K562 (cell line): Measurements from ENCODE around the gene CARD9. TPM values are rescaled to one million over a fixed set of nuclear protein-coding genes. Genes with fewer than 3 reads are reported as not detected.
A peak's percentile ranks its signal among the peaks of the same experiment; 100 is the strongest.

Source experiments
- ATAC-seq: fragments of 200-7000 bp; cut with Tn5 transposase; 3 replicates; pipeline ENCODE4 v1.9.1; 2020; ENCODE audit warnings: moderate library complexity
- BruUV-seq: library from RNA; stranded (reverse); fragments of 400-500 nt; replicated peaks from 2 replicates; lab custom pipeline; 2021; lab: Mats Ljungman, UMichigan
- CTCF ChIA-PET: fragments of 300-600 bp; formaldehyde crosslinking; extraction: SDS; loops from one replicate; lab custom pipeline; 2021; ENCODE audit warnings: low intra/inter-chr PET ratio; lab: Yijun Ruan, JAX
- POLR2A ChIA-PET: fragments of 300-600, 350-650 bp; sonication (Branson Sonifier 250); formaldehyde crosslinking; extraction: SDS; loops from one replicate; lab custom pipeline; 2021; ENCODE audit warnings: antibody characterized with exemption, inconsistent platforms; lab: Yijun Ruan, JAX
- DNase-seq, 4 experiments: peaks; one replicate each; pipeline versions ENCODE4 v3.0.0 to v3.0.0-alpha.2; 2011 to 2018; ENCODE audit warnings: low spot score in 3 of 4, mixed read lengths in 3 of 4; ENCODE audit errors: extremely low read depth in 1 of 4
- FAIRE-seq: peaks from 2 replicates; lab custom pipeline; 2011; peaks lifted over from hg19 to GRCh38; lab: Jason Lieb, UNC
- H2AFZ ChIP-seq: 2 replicates; pipeline ENCODE4 v1.6.0; 2011; ENCODE audit warnings: low read depth, low read length, control low read depth, inconsistent platforms
- H3K27ac ChIP-seq: fragments of 200-600 bp; 3 replicates; pipeline ENCODE4 v1.8.0; 2011; ENCODE audit warnings: low read depth, mild to moderate bottlenecking, control low read depth, inconsistent platforms, low read length, moderate library complexity, mixed read lengths; ENCODE audit errors: extremely low read depth
- H3K27me3 ChIP-seq, 2 experiments: fragments of 300-600 bp in 1 of 2; 2 replicates in 1 of 2; 3 replicates in 1 of 2; pipeline versions ENCODE4 v1.6.0 to v1.8.0; 2011; ENCODE audit warnings: inconsistent platforms in 2 of 2, low read length in 2 of 2, mild to moderate bottlenecking in 1 of 2, mixed read lengths in 1 of 2, moderate library complexity in 1 of 2; ENCODE audit not compliant: control insufficient read depth in 2 of 2, insufficient read depth in 2 of 2
- H3K36me3 ChIP-seq: fragments of 300-600 bp; 3 replicates; pipeline ENCODE4 v1.8.0; 2011; ENCODE audit warnings: mild to moderate bottlenecking, low read length, inconsistent platforms; ENCODE audit not compliant: control insufficient read depth, insufficient read depth
- H3K4me1 ChIP-seq, 2 experiments: fragments of 200-600 bp in 1 of 2; replicated peaks in 1 of 2; 2 replicates in 1 of 2; 3 replicates in 1 of 2; pipeline versions ENCODE4 v1.5.1 to v1.8.0; 2011; ENCODE audit warnings: inconsistent platforms in 2 of 2, low read length in 2 of 2, mild to moderate bottlenecking in 1 of 2, mixed read lengths in 1 of 2, moderate library complexity in 1 of 2; ENCODE audit not compliant: control insufficient read depth in 2 of 2, insufficient read depth in 2 of 2
- H3K4me2 ChIP-seq: 2 replicates; pipeline ENCODE4 v1.6.1; 2011; ENCODE audit warnings: low read length, control low read depth, inconsistent platforms, mixed read lengths; ENCODE audit not compliant: insufficient read depth
- H3K4me3 ChIP-seq: fragments of 200-600 bp; sonication (generic), shearing (Covaris generic); 2 replicates; pipeline ENCODE4 v1.5.1; 2016; ENCODE audit warnings: control low read depth, inconsistent platforms
- H3K79me2 ChIP-seq: fragments of 200-600 bp; 3 replicates; pipeline ENCODE4 v1.8.0; 2011; ENCODE audit warnings: low read length, inconsistent platforms; ENCODE audit not compliant: control insufficient read depth, insufficient read depth
- H3K9ac ChIP-seq, 2 experiments: 2 replicates each; pipeline versions ENCODE4 v1.6.0 to v1.6.1; 2011; ENCODE audit warnings: low read depth in 2 of 2, low read length in 2 of 2, control low read depth in 1 of 2, inconsistent platforms in 1 of 2, mild to moderate bottlenecking in 1 of 2, mixed read lengths in 1 of 2; ENCODE audit not compliant: insufficient read depth in 1 of 2
- H3K9me1 ChIP-seq: one replicate; pipeline ENCODE4 v1.6.0; 2011; ENCODE audit warnings: inconsistent platforms, mild to moderate bottlenecking, low read length, moderate library complexity; ENCODE audit not compliant: control insufficient read depth, insufficient read depth
- H3K9me3 ChIP-seq: replicated peaks from 2 replicates; pipeline ENCODE4 v1.5.1; 2011; ENCODE audit warnings: low read depth, low read length, inconsistent platforms; ENCODE audit not compliant: control insufficient read depth, insufficient read depth
- H4K20me1 ChIP-seq: replicated peaks from 2 replicates; pipeline ENCODE4 v1.6.1; 2011; ENCODE audit warnings: low read length, inconsistent platforms, mixed read lengths; ENCODE audit not compliant: control insufficient read depth, insufficient read depth
- CGGBP1 ChIP-seq: fragments of 250-450 bp; sonication (Bioruptor Pico); IDR thresholded peaks from 2 replicates; pipeline ENCODE4 v1.9.0; 2021; ENCODE audit warnings: mild to moderate bottlenecking
- FIP1L1 ChIP-seq: fragments of 200-400 bp; formaldehyde crosslinking; IDR thresholded peaks from 2 replicates; pipeline ENCODE4 v1.6.1; 2018; ENCODE audit warnings: mild to moderate bottlenecking, low read depth, low read length; ENCODE audit not compliant: poor library complexity, severe bottlenecking
- HMG20B ChIP-seq: fragments of 250-450 bp; sonication (Bioruptor Pico); IDR thresholded peaks from 2 replicates; pipeline ENCODE4 v1.5.0; 2021; ENCODE audit warnings: mild to moderate bottlenecking
- HNRNPK ChIP-seq: fragments of 200-400 bp; formaldehyde crosslinking; IDR thresholded peaks from one replicate; pipeline ENCODE4 v1.6.1; 2018; ENCODE audit warnings: mild to moderate bottlenecking, low read depth, low read length; ENCODE audit not compliant: poor library complexity, severe bottlenecking
- NFIC ChIP-seq: fragments of 450-650 bp; IDR thresholded peaks from 2 replicates; pipeline ENCODE4 v1.6.1; 2017; ENCODE audit warnings: mild to moderate bottlenecking, inconsistent platforms
- POLR2G ChIP-seq: fragments of 200-400 bp; formaldehyde crosslinking; IDR thresholded peaks from 2 replicates; pipeline ENCODE4 v1.6.1; 2017; ENCODE audit warnings: low read depth, mild to moderate bottlenecking, antibody characterized with exemption, low read length, moderate library complexity
- PURB ChIP-seq: sonication (generic); formaldehyde crosslinking; IDR thresholded peaks from 2 replicates; pipeline ENCODE4 v1.9.0; 2021; ENCODE audit warnings: low read depth, mild to moderate bottlenecking, missing genetic modification reagents
- RBFOX2 ChIP-seq: fragments of 200-400 bp; formaldehyde crosslinking; IDR thresholded peaks from 2 replicates; pipeline ENCODE4 v1.6.1; 2017; ENCODE audit warnings: low read depth, mild to moderate bottlenecking, low read length, moderate library complexity
- SP1 ChIP-seq: sonication (generic); formaldehyde crosslinking; IDR thresholded peaks from 2 replicates; pipeline ENCODE4 v1.8.1; 2022; ENCODE audit warnings: mild to moderate bottlenecking, missing genetic modification reagents
- ZBTB33 ChIP-seq: sonication (generic); formaldehyde crosslinking; IDR thresholded peaks from 2 replicates; pipeline ENCODE4 v1.8.1; 2023; ENCODE audit warnings: mild to moderate bottlenecking, missing genetic modification reagents
- WGBS: fragments of 100-300 bp; shearing (Covaris generic); methylation state at CpG from one replicate; pipeline ENCODE4 v1.1.6; 2016; ENCODE audit warnings: low coverage, mixed read lengths; ENCODE audit not compliant: insufficient coverage; ENCODE audit errors: missing lambda C conversion rate; 5-methylcytosine and 5-hydroxymethylcytosine counted together
- in situ Hi-C: fragments of 300-500 bp; cut with MboI; formaldehyde crosslinking; loops from 4 replicates; pipeline ENCODE4 v1.15.0; 2018; ENCODE audit warnings: inconsistent platforms, mixed read lengths
- intact Hi-C: fragments of 100-400 bp; cut with micrococcal nuclease; formaldehyde crosslinking; loops from 2 replicates; pipeline ENCODE4 v1.14.2; 2022
- polyA plus RNA-seq, 8 experiments: library from polyadenylated mRNA; depleted of rRNA in 4 of 8; stranded (reverse) in 5 of 8; unstranded in 3 of 8; fragments of >200 nt; fragmentation: Nextera tagmentation in 2 of 8; fragmentation: Illumina TruSeq in 1 of 8; extraction: Ambion mirVana in 2 of 8; extraction: Trizol in 1 of 8; gene quantifications; 2 replicates each; pipeline versions ENCODE4 v1.2.1 to v1.2.3, GENCODE V29; 2011 to 2014; ENCODE audit warnings: inconsistent platforms in 1 of 8, missing spikeins in 1 of 8
- total RNA-seq, 7 experiments: library from RNA; depleted of rRNA in 6 of 7; stranded (reverse); fragments of >200 nt in 6 of 7; fragmentation: Illumina TruSeq in 2 of 7; extraction: Trizol in 2 of 7; gene quantifications; 2 replicates each; pipeline versions ENCODE4 v1.2.1 to v1.2.3, GENCODE V29; 2011 to 2021; ENCODE audit warnings: low replicate concordance in 1 of 7

Gene CARD9
- total and polyA plus RNA-seq, 9 of the 15 experiments (the other 6 are each of a cell fraction or from before 2014, with no cell fraction given): 1.7 to 53.0 (median 9.7) TPM

GRCh38 chr9:136367296-136368145 lies 5.9 kb downstream of the CARD9 start:
- 86% methylated on average over 27 of the region's 45 CpGs for WGBS
- CTCF ChIA-PET: no interaction called here
- Histone ChIP-seq H3K27me3 (no peaks in the 10 kb centered on the region), H3K4me3 (no peak overlapping the region), H2AFZ (no peak overlapping the region), H3K9me1 (no peaks in the 10 kb centered on the region), H3K79me2 (peaks cover 10% of the 10 kb centered on the region), H3K4me2 (no peak overlapping the region), H3K9me3 (no peaks in the 10 kb centered on the region), H4K20me1 (no peaks in the 10 kb centered on the region), H3K27ac (no peak overlapping the region), H3K9ac (peak overlapping the region in 1 of 2 experiments; percentile 68; a peak in 2 of 4 replicates), H3K4me1 (peaks cover 15 to 89% of the 10 kb centered on the region in 2 experiments), H3K36me3 (peaks cover 63% of the 10 kb centered on the region; the same call in 2 of the 3 replicates)
- no TSS peak for BruUV-seq
- ATAC-seq (no peak), FAIRE-seq (no peak), DNase-seq (no peak)
- in situ Hi-C loops: no loop called here
- POLR2A ChIA-PET: interaction anchor here (0.6 to 1.2 kb wide), 5 partner anchors 9 to 200 kb away, joined by 3 to 8 read pairs (median 3); no protein-coding TSS in a partner anchor
- intact Hi-C loops: no loop called here
- TF ChIP-seq POLR2G (peak; percentile 75), RBFOX2 (peak; percentile 68), NFIC (no peak), PURB (CRISPR knock-in tag) (no peak), ZBTB33 (peak; percentile 87), HMG20B (no peak), SP1 (CRISPR knock-in tag) (no peak), FIP1L1 (peak; percentile 17), HNRNPK (no peak), CGGBP1 (CRISPR knock-in tag) (no peak)
